NCI-H2196 (cell line): ENCODE measurements around the gene CCT5.

Experiments used
- DNase-seq: peaks from one replicate; lab custom pipeline; 2025; ENCODE audit not compliant: unreplicated experiment; lab: John Stamatoyannopoulos, UW

The CCT5 gene

DNA sequence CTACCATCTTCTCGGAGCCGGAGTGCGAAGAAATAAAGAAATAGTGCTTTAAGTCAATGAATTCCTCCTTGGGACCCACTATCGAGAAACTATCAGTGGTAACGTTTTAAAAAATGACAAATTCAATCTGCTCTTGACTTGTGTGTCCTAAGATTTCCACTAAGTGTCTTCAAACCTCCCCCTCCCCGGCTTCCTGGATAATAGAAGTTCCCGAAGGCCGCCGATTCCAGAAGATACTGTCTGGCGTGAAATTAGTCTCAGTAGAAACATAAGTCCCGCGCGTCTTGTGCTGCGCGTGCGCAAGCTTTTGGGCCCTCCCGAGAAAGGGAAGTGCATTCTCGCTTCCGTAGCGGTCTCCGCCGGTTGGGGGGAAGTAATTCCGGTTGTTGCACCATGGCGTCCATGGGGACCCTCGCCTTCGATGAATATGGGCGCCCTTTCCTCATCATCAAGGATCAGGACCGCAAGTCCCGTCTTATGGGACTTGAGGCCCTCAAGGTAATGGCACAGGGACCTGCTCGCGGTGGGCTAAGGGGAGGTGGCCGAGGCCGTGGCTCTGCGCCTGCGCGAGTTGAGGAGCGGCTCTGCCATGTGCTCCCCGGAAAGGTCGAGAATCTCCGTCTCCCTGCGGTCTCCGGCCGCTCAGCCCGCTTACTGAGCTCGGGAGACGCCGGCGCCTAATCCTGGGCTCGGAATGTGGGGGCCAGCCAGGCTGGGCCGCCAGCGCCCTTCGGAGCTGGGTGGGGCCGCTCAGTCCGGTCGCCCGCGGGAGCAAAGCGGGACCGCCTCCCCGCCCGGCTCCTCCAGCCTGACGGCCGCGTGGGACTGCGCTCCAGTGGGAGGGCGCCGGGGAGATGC lies at the start of gene CCT5:
Gene CCT5, plus strand, starts transcription at position 333 of the 858 bp plus-strand sequence. Its CDS starts 61 bp downstream, at position 394.
- peak; percentile 95 for DNase-seq

DNA sequence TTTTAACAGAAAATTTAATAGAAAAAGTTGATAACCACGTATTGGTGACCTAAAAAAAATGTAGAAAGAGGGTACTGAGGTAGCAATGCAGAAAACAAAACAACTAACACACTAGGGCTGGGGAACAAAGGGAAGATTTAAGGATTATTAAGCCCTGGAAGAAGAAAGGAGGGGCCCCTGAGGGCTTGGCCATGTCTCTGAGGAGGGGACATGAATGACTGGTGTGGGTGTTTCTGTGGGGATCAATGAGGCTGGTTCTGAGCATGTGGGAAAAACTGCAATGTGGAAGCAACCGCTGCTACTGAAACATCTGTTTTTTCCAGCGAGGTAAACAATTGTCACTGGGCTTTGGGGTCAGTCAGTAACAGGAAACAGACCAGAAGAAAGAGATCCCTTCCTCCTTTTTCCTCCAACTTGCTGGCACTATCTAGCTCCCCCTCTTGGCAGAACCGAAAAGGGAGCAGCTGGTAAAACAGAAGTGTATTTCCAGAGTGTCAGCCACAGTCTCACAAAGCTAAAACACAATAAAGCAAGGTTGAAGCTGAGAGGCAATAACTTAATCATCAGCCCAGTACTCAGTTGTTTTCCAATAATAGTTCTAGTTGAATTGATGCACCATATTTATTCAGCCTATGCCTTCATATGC lies 48.7 kb upstream of the CCT5 start:
- DNase-seq, result no peak

DNA sequence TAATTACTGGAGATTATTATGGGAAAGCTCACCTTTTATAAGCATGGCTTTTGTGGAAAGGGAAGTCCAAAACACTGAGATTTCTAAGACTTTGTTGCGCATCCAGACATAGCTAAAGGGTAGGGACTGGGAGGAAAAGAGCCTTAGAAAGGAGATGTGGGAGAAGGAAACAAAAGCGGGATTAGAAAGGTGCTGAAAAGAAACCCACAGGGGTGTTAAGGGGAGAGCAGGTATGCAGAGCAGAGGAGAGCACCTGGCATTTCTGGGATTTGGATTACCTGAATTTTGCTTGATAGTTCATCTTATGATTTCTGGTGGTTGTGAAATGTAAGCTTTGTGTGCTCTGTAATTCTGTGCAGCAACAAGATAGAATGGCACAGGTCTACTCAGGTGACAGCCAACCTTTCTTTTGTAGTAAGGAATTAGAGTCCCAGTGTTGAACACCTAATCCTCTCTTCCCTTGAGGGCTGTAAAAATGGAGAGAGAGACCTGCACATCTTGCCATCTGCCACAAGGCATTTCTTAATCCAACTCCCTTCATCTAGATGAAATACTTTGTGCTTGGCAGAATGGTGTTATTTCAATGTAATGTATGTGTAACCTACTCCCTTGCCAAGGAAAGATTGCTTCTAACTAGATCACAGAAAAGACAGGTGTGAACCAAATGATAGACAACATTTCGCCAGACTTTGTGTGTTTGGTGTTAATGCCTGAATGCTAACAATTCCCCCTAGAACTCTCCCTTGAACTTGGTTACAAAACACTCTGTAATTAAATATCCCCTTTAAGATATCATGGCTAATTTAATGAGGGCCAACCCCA lies 47.8 kb upstream of the CCT5 start:
- no peak for DNase-seq

DNA sequence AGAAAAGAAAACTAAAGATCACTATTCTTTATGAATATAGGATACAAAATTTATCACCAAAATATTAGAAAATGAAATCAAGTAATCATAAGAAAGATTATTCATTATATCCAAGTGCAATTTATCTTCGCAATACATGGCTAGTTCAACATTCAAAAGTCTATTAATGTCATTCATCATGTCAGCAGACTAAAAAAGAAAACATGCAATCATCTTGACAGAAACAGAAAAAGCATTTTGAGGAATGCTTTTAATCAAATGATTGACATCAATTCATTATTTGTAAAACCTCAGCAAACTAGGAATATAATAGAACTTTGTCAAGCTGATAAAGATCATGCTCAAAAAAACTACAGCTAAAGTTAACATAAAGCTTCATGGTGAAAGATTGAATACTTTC lies 41.1 kb upstream of the CCT5 start:
- DNase-seq, result no peak

DNA sequence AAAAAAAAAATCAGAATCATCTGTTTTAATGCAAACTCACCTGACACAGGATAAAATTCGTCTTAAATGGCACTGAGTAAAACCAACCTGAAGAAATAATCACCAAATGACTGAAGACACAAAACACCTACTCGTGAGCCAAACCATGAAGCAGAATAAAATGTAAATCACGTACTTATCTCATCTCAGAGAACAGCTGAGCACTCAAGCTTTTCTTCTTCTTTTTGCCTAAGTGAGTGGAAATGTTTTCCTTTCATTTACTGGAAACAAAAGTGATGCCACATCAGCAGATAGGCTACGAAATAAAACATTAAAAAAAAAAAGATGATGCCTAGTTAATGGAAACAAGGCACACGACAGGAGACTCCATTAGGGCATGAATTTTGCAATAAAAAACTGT lies 36.8 kb upstream of the CCT5 start:
- no peak for DNase-seq

DNA sequence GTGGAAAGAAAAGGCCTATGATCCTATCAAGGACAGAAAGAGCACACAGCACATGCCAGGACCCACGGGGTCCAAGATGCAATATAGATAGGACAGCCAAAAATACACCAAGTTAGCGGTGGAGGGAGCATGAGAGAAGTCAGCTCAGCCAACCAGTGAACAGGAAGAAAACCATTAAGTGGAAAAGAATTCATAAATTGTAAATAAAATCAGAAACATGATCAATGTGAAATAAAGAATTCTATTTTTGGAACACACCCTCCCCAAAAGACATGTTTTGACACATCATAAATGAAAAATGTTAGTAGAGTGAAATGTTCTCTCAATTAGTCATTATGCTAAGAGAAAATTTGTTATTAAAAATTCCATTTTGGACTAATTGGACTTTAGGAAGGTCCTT lies 36.0 kb upstream of the CCT5 start:
- DNase-seq, result no peak

DNA sequence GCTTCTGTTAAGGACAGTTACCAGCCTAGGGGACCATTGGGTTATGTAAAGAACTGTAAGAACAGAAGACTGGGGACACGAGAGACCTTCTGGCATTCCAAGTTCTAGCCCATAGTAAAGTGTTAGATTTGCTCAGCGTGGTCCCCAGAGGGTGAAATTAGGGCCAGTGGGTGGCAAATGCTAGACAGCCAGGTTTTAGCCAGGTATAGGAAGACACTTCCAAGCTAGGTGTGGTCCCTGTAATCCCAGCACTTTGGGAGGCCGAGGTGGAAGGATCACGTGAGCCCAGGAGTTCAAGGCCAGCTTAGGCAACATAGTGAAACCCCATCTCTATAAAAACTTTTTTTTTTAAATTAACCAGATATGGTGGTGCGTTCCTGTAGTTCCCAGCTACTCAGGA lies 34.7 kb upstream of the CCT5 start:
- DNase-seq, result no peak

DNA sequence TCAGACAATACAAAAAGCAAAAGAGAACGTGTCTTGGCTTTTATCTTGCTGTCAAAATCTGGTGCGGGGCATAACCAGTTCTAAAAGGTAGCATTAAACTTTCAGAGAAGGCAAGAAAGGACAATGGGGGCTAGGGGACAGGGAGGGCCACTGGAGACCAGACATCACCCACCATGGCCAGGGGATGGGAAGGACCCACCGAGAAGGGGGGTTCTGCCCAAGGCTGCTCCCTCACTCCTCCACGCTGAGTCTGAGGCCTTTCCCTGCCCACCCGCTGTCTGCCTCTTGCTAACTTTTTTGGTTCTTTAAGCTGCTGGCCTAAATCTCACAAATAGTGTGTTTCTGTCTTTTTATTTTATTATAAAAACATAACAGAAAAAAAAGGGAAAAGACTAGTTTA lies 34.0 kb upstream of the CCT5 start:
- no peak for DNase-seq

DNA sequence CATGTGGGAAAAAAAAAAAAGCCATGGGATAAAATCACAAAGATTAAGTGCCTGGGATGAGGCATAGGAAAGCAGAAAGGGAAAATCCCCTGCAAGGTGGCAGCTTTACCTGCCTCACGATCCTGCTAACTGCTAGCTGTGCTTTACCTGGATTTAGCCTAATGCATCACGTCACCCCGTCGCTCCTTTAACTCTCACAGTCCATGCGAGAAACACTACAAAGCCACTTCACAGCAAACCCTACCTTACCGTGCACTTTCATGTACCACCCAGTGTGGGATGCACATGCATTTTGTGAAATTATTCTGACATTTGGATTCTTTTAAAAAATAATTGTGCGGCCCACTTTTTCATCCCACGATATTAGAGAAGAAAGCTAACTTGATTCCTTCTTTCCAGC lies 31.4 kb upstream of the CCT5 start:
- no peak for DNase-seq

DNA sequence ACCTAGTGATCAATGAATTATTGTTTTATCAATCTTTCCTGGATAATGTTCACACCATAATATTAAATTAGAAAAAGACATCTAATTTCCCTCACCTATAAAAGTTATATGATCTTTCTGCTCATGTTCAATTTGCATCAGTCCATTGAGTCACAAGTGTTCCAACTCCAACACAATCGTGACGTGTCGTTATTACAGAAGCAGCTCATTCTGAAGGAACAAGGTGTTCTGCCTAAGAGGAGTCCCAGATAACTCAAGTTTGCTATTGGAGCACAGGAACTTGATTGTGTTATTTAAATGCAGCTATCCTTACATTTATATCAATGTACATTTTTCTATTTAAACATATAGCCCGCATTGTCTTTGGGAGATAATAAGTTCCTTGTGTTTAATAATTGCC lies 31.0 kb upstream of the CCT5 start:
- no peak for DNase-seq

DNA sequence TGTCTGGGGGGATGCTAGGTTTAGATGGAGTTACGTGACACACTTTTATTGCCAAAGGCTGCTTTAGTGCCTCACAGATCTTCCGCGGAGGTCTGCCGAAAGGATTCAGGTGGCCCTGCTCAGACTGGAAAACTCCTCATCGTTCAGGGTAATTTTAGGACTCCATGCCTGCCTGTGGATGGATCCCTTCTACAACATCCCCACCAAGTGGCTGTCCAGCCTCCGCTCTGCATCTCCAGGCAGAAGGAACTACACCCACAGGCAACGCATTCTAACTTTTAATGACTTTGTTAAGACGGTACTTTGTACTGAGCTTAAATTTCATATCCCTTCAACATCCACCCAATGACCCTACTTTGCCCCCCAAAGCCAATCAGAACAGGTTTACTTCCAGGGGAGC lies 29.8 kb upstream of the CCT5 start:
- no peak for DNase-seq

DNA sequence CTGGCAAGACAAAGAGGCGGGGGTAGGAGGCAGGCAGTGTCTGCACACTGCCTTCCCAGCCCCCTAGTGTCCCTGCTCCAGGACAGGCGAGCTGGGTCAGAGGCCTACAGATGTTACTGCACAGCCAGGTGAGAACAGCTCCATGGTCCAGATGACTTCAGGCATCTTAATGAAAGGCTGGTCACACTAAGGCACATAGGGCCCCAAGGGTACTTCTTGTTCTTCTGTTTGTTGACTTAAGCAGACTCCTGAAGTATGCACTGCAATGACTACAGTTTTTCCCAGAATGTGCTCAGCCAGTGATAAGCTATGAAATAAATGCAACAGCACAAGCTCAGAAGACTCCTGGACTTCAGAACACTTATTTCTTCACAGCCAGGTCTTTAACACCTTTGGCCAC lies 27.8 kb upstream of the CCT5 start:
- no peak for DNase-seq

DNA sequence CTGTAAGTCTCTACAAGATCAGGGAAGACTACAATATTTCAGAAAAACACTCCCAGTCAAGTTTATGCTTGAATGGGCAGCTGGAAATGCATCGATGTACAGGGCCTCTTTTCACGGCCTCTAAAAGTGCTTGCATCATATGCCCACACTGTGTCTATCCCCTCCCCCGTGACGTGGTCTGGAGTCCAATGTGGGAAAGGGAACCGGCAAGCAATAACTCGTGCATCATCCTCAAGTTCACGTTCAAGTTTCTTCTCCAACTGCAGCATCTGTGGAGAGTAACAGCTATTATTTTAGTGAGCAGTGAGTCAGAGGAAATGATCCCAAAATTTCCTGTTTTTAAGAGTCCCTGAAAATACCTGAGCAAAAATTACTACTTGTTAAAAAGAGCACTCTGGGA lies 22.7 kb upstream of the CCT5 start:
- no peak for DNase-seq

DNA sequence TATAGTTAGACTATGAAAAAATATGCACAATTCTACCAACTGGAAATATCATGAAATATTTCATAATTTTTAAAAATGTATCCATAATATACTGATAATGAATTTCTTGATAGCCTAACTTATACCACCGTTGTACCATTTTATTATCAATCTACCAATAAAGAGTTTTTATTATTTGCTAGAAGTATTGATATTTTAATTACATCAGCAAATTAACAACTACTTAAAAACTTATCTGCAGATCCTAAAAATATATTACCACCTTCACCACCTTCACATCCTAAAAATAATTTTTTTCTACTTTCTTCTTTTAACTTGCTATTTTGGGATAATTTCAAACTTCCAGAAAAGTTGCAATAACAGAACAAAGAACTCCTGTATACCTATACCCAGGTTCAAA lies 21.8 kb upstream of the CCT5 start:
- no peak for DNase-seq

DNA sequence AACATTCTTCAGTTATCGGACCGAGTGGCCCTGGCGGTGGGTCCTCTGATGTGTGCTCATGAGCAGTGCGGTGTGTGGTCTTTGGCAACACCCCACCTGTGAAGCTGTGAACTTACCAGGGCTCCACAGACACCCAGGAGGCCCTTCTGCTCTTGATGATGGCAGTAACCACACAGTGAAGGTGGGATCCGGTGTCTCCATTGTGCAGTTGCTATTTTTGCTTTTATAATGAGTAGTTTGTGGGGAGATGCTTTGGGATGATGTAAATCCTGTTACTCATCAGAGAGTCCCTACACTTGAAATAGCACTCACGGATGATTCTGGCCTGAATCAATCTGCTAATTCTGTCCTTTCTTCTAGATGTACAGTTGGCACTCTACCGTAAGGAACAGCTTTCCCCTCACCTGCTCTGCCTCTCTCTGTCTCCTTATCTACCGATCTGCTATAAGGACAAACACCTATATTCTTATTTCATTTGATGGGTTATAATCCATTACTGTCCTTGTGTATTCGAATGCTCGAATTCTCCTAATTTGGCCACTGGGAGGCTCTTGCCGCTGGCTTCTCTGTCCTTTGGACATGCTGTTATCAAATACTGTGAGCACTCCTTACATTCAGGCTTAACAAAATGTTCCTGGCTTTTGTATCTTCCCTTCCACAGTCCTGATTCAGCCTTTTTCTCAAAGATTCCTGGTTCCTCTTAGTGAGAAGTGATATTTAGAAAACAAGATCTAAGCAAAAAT lies 20.6 kb upstream of the CCT5 start:
- DNase-seq, result no peak

DNA sequence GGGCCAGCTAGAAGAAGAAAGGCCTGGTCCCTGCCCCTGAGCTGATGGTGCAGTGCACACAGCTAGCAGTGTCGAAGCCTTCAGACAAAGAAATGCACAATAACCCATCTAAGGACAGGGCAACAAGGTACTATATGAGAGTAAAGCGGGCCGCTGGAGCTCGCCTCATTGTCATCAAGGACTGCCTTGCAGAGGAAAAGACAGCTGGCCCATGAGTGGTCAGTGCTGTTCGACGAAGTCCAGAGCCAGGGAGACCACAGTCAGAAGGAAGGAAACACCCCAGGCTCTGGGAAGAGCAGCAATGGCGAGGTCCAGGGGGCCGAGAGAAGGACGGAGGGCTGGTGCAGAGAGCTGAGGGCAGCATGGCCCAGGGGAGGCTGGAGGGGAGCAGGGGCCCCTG lies 17.7 kb upstream of the CCT5 start:
- no peak for DNase-seq

DNA sequence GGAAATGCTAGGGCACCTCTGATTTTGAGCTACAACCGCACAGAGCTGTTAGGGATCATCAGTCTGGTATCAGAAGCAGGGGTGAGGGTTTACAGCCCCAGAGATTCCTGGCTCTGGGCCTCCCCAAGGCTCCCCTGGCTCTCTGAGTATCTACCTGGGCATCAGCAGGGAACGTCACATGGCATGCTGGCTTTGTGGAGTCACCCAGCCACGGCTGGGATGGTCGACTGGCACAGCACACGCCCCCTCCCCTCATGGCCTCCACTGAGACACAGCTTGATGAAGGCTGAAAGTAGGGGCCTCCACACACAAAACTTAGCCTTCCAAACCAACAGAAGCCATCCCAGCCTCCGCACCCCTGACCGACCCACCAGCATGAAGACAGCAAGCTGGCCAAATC lies 17.1 kb upstream of the CCT5 start:
- DNase-seq, result no peak

DNA sequence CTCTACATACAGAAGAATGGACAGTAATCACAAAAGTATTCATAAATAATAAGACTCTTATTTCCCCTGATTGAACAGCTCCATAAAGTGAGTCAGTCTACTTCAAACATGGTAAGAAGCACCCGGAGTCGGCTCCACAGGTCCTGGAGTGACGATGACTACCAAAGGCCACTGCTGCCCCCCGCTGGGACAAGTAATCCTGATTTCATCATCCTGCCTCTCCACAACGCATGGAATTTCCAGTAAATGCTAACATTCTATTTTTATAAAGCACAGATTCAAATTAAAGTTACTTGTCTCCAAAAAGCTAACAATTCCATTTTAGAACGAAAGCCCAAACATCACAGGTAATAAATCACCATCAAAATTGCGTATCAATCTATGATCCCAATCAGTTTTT lies 16.6 kb upstream of the CCT5 start:
- DNase-seq, result no peak

DNA sequence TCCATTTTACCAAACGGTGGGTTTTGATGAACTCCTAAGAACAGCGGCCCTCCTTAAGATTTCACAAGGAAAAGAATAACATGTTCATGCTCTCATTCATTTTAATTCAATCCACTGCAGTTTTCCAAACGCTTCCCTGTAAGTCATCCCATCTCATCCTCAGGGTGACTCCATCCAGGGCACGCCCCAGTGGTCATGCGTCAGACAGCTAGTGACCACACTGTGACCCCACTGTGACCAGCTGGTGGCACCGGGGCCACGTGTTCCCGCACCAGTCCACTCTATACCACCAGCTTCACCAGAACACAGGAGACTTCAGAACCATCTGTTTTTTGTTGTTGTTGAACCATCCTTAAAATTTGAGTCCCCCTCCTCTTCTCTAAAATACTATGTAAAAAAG lies 14.7 kb upstream of the CCT5 start:
- DNase-seq, result no peak

DNA sequence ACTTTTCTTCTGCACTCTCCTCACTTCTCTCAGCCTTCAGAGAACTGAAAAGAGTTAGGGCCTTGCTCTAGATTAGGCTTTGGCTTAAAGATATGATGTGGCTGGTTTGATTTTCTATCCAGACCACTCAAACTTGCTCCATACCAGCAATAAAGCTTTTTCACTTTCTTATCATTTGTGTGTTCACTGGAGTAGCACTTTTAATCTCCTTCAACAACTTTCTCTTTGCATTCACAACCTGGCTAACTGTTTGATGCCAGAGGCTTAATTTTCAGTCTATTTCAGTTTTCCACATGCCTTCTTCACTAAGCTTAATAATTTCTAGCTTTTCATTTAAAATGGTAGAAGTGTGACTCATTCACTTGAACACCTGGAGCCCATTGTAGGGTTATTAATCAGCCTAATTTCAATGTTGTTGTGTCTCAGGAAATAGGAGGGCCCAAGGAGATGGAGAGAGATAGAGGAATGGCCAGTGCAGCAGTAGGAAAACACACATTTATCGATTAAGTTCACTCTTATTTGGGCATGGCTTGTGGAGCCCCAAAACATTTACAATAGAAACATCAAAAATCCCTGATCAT lies 6.3 kb upstream of the CCT5 start:
- no peak for DNase-seq
